DND-41 (cell line): ENCODE data around the gene NEAT1.

Experiments
- CTCF ChIP-seq: IDR thresholded peaks from 2 replicates; pipeline ENCODE4 v1.5.1; 2012; ENCODE audit warnings: borderline replicate concordance, low read length, moderate library complexity, mild to moderate bottlenecking; ENCODE audit not compliant: poor library complexity, severe bottlenecking; ENCODE audit errors: extremely low read depth
- EZH2 ChIP-seq: IDR thresholded peaks from 3 replicates; pipeline ENCODE4 v1.6.1; 2012; ENCODE audit warnings: borderline replicate concordance, low read depth, mild to moderate bottlenecking, moderate library complexity, low read length, inconsistent platforms; ENCODE audit not compliant: severe bottlenecking

- TF ChIP-seq CTCF (no peak), EZH2 (no peak)
Measured at GRCh38 chr11:65390996-65391395, 31.6 kb upstream of the NEAT1 start.
